Measurements from ENCODE around the gene NTRK3.

GRCh38 chr15:88179562-88179961 is 77.0 kb downstream of the NTRK3 start:
- TF ChIP-seq CTCF (optimal IDR thresholded peaks at IDR 0.05 in 1 of 3, IDR thresholded peaks at IDR 0.05 in 1 of 3, conservative IDR thresholded peaks at IDR 0.05 in 1 of 3; ENCODE audit: extremely low read depth in 1 of 3, insufficient read depth in 2 of 3, low read length in 3 of 3) = no peak
- TF ChIP-seq EZH2 (IDR thresholded peaks at IDR 0.05; ENCODE audit: low read length) = no peak
